K562 (cell line): ENCODE measurements around the gene TARS3. TPM values are rescaled to one million over a fixed set of nuclear protein-coding genes. Genes with fewer than 3 reads are reported as not detected.

Source experiments
- CREB5 ChIP-seq: fragments of 250-450 bp; sonication (Bioruptor Pico); IDR thresholded peaks from 2 replicates; pipeline ENCODE4 v1.5.0; 2020; ENCODE audit warnings: mild to moderate bottlenecking
- HDAC8 ChIP-seq: fragments of 450-650 bp; IDR thresholded peaks from 2 replicates; pipeline ENCODE4 v1.6.1; 2016; ENCODE audit warnings: mild to moderate bottlenecking, missing genetic modification characterization, moderate library complexity, missing compliant biosample characterization
- PCBP2 ChIP-seq: fragments of 200-400 bp; formaldehyde crosslinking; IDR thresholded peaks from 2 replicates; pipeline ENCODE4 v1.6.1; 2018; ENCODE audit warnings: low read length, low read depth, mild to moderate bottlenecking, moderate library complexity; ENCODE audit not compliant: poor library complexity, severe bottlenecking
- SAFB2 ChIP-seq: fragments of 200-400 bp; formaldehyde crosslinking; IDR thresholded peaks from 2 replicates; pipeline ENCODE4 v1.6.1; 2018; ENCODE audit warnings: borderline replicate concordance, low read length, low read depth, moderate library complexity; ENCODE audit not compliant: severe bottlenecking
- TEAD4 ChIP-seq, 2 experiments: sonication (generic) in 1 of 2; formaldehyde crosslinking in 1 of 2; IDR thresholded peaks; 2 replicates each; pipeline versions ENCODE4 v1.6.1 to v1.8.0; 2012 to 2022; ENCODE audit warnings: borderline replicate concordance in 1 of 2, inconsistent platforms in 1 of 2, low read length in 1 of 2, mild to moderate bottlenecking in 1 of 2, missing genetic modification reagents in 1 of 2
- ZFP30 ChIP-seq: fragments of 250-450 bp; sonication (Bioruptor Pico); IDR thresholded peaks from 2 replicates; pipeline ENCODE4 v1.8.0; 2022; ENCODE audit warnings: moderate library complexity, mild to moderate bottlenecking, inconsistent platforms, borderline replicate concordance
- ZNF134 ChIP-seq: fragments of 250-450 bp; sonication (Bioruptor Pico); conservative IDR thresholded peaks from 2 replicates; pipeline ENCODE4 v1.4.0; 2020
- ZNF407 ChIP-seq: fragments of 450-650 bp; IDR thresholded peaks from 2 replicates; pipeline ENCODE4 v1.6.1; 2016; ENCODE audit warnings: low read depth
- ZNF431 ChIP-seq: sonication (generic); formaldehyde crosslinking; IDR thresholded peaks from 2 replicates; pipeline ENCODE4 v1.8.0; 2022; ENCODE audit warnings: mild to moderate bottlenecking, missing genetic modification reagents
- polyA plus RNA-seq, 8 experiments: library from polyadenylated mRNA; depleted of rRNA in 4 of 8; stranded (reverse) in 5 of 8; unstranded in 3 of 8; fragments of >200 nt; fragmentation: Nextera tagmentation in 2 of 8; fragmentation: Illumina TruSeq in 1 of 8; extraction: Ambion mirVana in 2 of 8; extraction: Trizol in 1 of 8; gene quantifications; 2 replicates each; pipeline versions ENCODE4 v1.2.1 to v1.2.3, GENCODE V29; 2011 to 2014; ENCODE audit warnings: inconsistent platforms in 1 of 8, missing spikeins in 1 of 8
- total RNA-seq, 7 experiments: library from RNA; depleted of rRNA in 6 of 7; stranded (reverse); fragments of >200 nt in 6 of 7; fragmentation: Illumina TruSeq in 2 of 7; extraction: Trizol in 2 of 7; gene quantifications; 2 replicates each; pipeline versions ENCODE4 v1.2.1 to v1.2.3, GENCODE V29; 2011 to 2021; ENCODE audit warnings: low replicate concordance in 1 of 7
- TF ChIP-seq, protein P1 (sequence below): fragments of 450-650 bp; IDR thresholded peaks from 2 replicates; pipeline ENCODE4 v1.6.1; 2016
- TF ChIP-seq, protein P2 (sequence below): fragments of 450-650 bp; IDR thresholded peaks from 2 replicates; pipeline ENCODE4 v1.7.1; 2018; ENCODE audit warnings: mild to moderate bottlenecking, low read depth; ENCODE audit not compliant: partially characterized antibody

TARS3 gene
- total and polyA plus RNA-seq, 9 of the 15 experiments (the other 6 are each of a cell fraction or from before 2014, with no cell fraction given): 2.1 to 14.7 (median 9.8) TPM

GRCh38 chr15:101652098-101652785 is 72.0 kb downstream of the TARS3 start, which contains the start of gene TM2D3 (continued):
- TF ChIP-seq HDAC8 (tag) (no peak), ZNF134 (CRISPR knock-in tag) (0 out of 2 replicates have a peak, but pooled peaks have one; percentile 16), ZFP30 (CRISPR knock-in tag) (no peak), PCBP2 (no peak), SAFB2 (no peak), ZNF407 (no peak), CREB5 (CRISPR knock-in tag) (no peak), ZNF431 (peak; percentile 35; the same call in 1 of the 2 replicates), TEAD4 (IDR thresholded peaks at IDR 0.05; ENCODE audit: low read length) (peak; percentile 13; the same call in 1 of the 2 replicates), TEAD4 (CRISPR knock-in tag; IDR thresholded peaks at IDR 0.05; ENCODE audit: borderline replicate concordance) (no peak)
- TF ChIP-seq, protein P1, sequence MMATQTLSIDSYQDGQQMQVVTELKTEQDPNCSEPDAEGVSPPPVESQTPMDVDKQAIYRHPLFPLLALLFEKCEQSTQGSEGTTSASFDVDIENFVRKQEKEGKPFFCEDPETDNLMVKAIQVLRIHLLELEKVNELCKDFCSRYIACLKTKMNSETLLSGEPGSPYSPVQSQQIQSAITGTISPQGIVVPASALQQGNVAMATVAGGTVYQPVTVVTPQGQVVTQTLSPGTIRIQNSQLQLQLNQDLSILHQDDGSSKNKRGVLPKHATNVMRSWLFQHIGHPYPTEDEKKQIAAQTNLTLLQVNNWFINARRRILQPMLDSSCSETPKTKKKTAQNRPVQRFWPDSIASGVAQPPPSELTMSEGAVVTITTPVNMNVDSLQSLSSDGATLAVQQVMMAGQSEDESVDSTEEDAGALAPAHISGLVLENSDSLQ: no peak
- TF ChIP-seq, protein P2, sequence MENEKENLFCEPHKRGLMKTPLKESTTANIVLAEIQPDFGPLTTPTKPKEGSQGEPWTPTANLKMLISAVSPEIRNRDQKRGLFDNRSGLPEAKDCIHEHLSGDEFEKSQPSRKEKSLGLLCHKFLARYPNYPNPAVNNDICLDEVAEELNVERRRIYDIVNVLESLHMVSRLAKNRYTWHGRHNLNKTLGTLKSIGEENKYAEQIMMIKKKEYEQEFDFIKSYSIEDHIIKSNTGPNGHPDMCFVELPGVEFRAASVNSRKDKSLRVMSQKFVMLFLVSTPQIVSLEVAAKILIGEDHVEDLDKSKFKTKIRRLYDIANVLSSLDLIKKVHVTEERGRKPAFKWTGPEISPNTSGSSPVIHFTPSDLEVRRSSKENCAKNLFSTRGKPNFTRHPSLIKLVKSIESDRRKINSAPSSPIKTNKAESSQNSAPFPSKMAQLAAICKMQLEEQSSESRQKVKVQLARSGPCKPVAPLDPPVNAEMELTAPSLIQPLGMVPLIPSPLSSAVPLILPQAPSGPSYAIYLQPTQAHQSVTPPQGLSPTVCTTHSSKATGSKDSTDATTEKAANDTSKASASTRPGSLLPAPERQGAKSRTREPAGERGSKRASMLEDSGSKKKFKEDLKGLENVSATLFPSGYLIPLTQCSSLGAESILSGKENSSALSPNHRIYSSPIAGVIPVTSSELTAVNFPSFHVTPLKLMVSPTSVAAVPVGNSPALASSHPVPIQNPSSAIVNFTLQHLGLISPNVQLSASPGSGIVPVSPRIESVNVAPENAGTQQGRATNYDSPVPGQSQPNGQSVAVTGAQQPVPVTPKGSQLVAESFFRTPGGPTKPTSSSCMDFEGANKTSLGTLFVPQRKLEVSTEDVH: peak; percentile 71
